ENCODE measurements around the gene VEGFB.

Gene VEGFB

DNA sequence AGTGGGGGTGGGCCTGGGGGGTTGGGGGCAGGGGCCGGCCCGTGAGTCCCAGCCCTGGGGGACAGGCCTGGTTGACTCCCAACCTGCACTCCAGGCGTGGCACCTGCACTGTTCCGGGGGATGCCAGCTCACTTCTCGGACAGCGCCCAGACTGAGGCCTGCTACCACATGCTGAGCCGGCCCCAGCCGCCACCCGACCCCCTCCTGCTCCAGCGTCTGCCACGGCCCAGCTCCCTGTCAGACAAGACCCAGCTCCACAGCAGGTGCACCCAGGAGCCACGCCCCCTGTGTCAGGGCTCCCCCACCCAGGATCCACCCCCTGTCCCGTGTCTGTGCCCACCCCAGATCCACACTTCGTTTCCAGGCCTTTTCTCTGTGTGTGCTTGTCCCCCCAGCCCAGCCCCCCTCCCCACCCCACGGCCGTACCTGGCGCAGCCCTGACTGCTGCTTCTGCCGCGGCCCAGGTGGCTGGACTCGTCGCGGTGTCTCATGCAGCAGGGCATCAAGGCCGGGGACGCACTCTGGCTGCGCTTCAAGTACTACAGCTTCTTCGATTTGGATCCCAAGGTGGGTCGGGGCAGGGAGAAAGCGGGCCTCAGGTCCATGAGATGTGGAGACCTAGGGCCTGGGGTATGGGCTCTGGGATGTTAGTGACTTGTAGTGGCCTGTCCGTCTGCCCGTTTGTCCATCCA lies 23.1 kb upstream of the VEGFB start:
- no peak for DNase-seq (ENCODE audit: low spot score)

DNA sequence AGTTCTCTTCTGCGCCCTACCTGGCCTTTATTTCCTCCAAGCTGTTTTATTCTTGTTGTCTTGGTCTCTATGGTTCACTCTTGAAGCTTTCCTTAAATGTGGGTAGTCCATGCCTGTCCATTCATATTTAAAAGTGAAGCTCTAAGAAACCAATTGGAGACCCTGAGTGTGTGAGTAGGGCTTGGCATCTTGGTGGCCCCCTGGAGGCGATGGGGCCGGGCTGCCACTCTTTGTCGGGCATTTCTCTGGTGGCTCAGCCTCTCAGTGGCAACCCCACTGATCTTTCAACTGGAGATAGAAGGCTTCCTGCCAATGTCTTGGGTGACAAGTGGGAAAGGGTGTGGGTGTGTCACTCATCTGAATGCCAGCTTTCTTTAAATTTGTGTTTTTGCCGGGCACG lies 17.5 kb upstream of the VEGFB start:
- no peak for DNase-seq (ENCODE audit: low spot score)

DNA sequence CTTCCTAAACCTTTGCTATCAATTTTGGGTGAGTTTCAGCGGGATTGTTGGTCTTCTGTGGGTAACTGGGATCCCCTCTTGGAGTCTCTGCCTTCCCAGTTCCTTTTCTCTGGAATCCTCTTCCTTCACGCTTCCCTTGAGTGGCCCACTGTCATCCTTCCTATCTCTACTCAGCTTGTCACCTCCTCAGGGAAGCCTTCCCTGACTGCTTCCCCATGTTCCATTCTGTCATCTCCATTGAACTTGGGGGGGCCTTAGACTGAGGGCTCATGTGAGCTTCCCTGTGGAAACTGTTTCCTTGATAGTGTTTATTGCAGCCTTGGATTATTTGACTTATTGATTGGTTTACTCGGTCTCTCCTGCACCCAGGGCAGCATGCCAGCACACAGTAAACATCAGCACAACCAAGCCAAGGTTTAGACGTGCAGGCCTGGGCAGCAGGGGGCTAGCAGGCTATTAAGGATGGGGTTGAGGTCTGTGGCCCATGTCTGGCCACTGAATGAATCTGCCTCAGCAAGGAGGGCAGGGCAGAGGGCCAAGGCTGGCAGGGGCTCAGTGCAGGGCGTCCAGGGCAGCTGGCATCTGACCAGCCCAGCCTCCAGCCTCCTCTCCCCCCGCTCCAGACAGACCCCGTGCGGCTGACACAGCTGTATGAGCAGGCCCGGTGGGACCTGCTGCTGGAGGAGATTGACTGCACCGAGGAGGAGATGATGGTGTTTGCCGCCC lies 15.6 kb upstream of the VEGFB start:
- DNase-seq (ENCODE audit: low spot score) = no peak

DNA sequence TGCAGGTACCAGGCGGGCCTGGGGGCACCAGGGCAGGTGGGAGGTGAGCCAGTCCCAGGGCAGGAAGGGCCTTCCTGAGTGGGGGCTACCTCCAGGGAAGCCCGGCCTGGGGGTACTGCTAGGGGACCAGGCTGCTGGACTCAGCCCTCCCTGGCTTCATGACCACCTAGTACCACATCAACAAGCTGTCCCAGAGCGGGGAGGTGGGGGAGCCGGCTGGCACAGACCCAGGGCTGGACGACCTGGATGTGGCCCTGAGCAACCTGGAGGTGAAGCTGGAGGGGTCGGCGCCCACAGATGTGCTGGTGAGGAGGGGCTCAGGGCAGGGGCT lies 15.1 kb upstream of the VEGFB start:
- no peak for DNase-seq (ENCODE audit: low spot score)

- no peak for DNase-seq (ENCODE audit: low spot score)
Observed at GRCh38 chr11:64219755-64220154, 14.6 kb upstream of the VEGFB start.

GRCh38 chr11:64220271-64220670 lies 14.1 kb upstream of the VEGFB start:
- DNase-seq (ENCODE audit: low spot score) = no peak

- no peak for DNase-seq (ENCODE audit: low spot score)
Observed at GRCh38 chr11:64220798-64221197, 13.6 kb upstream of the VEGFB start.

- DNase-seq (ENCODE audit: low spot score) = no peak
Observed at GRCh38 chr11:64222651-64223000, 11.8 kb upstream of the VEGFB start.

DNA sequence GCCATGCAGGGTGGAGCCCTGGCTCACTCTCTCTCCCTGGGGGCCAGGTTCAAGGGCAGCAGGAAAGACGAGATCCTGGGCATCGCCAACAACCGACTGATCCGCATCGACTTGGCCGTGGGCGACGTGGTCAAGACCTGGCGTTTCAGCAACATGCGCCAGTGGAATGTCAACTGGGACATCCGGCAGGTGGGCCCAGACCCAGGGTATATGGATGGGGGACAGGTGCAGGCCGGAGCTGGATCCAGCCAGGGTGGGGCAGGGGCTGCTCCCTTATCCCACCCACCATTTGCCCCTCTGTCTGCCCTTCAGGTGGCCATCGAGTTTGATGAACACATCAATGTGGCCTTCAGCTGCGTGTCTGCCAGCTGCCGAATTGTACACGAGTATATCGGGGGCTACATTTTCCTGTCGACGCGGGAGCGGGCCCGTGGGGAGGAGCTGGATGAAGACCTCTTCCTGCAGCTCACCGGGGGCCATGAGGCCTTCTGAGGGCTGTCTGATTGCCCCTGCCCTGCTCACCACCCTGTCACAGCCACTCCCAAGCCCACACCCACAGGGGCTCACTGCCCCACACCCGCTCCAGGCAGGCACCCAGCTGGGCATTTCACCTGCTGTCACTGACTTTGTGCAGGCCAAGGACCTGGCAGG lies 11.3 kb upstream of the VEGFB start:
- no peak for DNase-seq (ENCODE audit: low spot score)

DNA sequence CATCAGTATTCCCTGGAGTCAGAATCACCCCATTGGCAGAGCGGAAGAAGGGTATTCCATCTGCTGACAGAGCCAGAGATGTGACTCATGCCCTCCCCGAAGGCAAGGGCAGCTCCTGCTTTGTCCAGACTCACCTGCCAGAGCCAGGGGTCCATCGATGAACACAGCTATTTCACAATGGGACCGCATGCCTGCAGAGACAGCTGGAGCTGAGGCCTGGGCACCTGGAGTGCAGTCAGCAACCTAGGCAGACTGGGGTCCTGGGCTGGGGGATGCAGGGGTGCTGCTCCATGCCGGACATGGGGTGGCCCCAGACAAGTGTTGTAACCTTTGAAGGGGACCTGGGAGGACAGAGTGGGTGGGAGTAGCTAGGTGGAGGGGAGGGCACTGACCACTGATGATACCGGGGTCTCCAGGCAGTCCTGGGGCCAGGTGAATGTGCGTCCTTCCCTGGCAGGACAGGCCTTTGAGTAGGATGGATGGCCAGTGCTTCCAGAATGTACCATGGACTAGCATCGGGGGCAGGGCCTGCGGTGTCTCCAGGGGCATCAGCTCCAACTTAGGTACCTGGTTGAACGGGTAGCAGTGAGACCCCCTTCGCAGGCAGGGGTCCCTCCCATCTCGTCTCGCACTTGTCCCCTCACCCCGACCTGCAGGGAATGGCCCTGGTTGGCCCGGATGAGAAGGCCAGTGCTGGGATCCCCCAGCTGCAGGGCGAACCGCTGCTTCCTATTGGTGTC lies 10.1 kb upstream of the VEGFB start:
- DNase-seq (ENCODE audit: low spot score) = no peak

- no peak for DNase-seq (ENCODE audit: low spot score)
Observed at GRCh38 chr11:64224891-64225607, 9.3 kb upstream of the VEGFB start.

GRCh38 chr11:64225608-64226506 lies 8.5 kb upstream of the VEGFB start, which contains the start of the genes NUDT22 and TRPT1:
TSS of gene NUDT22 (plus strand) at chr11:64226274. CDS start at chr11:64226653, 379 bp downstream.
TSS of gene TRPT1 (minus strand) at chr11:64226186. CDS start at chr11:64225860, 326 bp downstream.
- peak; percentile 90 for DNase-seq (ENCODE audit: low spot score)

DNA sequence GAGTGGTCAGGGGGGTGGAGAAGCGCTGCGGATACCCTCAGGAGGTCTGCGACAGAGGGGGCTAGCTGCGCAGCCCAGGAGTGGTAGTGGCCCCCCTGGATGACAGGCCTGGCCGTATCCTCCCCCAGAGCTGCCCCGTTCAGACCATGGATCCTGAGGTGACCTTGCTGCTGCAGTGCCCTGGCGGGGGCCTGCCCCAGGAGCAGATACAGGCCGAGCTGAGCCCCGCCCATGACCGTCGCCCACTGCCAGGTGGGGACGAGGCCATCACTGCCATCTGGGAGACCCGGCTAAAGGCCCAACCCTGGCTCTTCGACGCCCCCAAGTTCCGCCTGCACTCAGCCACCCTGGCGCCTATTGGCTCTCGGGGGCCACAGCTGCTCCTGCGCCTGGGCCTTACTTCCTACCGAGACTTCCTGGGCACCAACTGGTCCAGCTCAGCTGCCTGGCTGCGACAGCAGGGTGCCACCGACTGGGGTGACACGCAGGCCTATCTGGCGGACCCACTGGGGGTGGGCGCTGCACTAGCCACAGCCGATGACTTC lies 7.8 kb upstream of the VEGFB start:
- DNase-seq (ENCODE audit: low spot score) = no peak

DNA sequence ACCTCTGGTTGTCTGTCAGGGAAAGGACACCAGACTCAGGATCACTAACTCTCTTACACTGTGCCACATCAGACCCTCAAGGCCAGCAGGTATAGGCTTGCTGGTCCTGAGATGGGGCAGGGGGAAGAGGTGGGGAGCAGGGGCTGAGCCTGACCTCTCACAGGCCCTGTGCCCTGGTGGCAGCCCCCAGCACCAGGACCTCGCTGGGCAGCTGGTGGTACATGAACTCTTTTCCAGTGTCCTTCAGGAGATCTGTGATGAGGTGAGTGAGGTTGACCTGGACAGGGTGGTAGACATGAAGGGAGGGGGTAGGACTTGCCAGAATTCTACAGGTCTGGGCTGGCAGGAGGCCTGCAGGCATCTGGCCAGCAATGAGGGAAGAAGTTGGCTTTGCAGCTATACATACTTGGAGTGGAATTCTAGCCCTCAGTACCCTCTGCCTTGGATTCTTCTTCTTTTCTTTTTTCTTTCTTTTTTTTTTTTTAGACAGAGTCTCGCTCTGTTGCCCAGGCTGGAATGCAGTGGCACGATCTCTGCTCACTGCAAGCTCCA lies 6.9 kb upstream of the VEGFB start:
- DNase-seq (ENCODE audit: low spot score) = no peak

- no peak for DNase-seq (ENCODE audit: low spot score)
Observed at GRCh38 chr11:64229090-64229743, 5.2 kb upstream of the VEGFB start.

DNA sequence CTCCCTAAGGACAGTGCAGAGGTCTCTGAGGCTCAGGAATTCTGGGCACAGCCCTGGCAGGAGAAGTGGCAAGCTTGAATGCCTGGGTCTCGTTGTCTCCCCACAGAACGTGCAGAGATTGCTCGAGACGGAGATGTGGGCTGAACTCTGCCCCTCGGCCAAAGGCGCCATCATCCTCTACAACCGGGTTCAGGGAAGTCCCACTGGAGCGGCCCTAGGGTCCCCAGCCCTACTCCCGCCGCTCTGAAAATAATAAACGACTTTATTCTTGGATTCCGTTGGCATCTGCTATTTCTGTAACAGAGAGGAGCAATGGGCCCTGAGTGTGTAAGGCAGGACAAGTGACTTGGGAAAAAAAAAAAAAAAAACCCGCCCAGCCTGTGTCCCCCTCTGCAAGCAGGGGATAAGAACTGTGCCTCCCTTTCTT lies 4.6 kb upstream of the VEGFB start:
- DNase-seq (ENCODE audit: low spot score) = no peak

GRCh38 chr11:64230171-64230984 lies 4.0 kb upstream of the VEGFB start, which contains the start of gene DNAJC4:
TSS of gene DNAJC4 (plus strand) at chr11:64230548. CDS start at chr11:64230855, 307 bp downstream.
- peak; percentile 88 for DNase-seq (ENCODE audit: low spot score)

DNA sequence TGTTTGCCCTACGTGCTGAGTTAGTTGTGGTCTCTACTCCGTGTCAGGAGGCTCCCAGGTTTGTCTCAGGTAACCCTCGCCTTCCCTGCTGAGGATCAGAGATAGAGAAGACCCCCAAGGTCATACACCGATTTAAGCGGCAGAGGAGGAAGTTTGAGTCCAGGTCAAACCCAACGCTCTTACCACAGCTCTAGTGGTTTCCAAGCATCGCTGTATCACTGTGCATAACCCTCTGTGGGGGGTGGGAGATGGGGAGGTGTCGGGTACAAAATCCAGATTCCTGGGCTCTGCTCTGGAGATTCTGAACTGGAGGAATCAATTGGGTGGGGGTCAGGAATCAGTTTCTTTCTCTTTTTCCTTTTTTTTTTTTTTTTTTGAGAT lies 3.4 kb upstream of the VEGFB start:
- DNase-seq (ENCODE audit: low spot score) = no peak

DNA sequence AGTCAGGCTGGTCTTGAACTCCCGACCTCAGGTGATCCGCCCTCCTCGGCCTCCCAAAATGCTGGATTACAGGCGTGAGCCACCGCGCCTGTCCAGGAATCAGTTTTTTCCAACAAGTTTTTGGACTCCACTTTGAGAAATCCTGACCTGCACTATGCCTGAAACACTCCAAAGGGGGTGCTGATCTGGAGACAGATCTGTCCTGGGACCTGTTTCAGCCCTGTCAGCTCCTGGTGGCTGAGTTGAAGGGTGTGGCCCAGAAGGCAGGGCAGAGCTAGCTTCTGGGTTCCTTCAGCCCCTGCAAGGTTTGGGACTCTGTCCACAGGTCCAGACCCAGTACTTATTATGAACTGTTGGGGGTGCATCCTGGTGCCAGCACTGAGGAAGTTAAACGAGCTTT lies 2.8 kb upstream of the VEGFB start:
- DNase-seq (ENCODE audit: low spot score) = no peak

All from HuH-7.5 (cell line).